Erythroblast (primary cell): ENCODE measurements around the gene IQCB1.

Experiments
- GATA1 ChIP-seq: IDR thresholded peaks from 2 replicates; pipeline ENCODE4 v1.6.1; 2011; ENCODE audit warnings: low read depth, mild to moderate bottlenecking, control low read depth, low read length, moderate library complexity
- POLR2A ChIP-seq: IDR thresholded peaks from 2 replicates; pipeline ENCODE4 v1.6.1; 2011; ENCODE audit warnings: mild to moderate bottlenecking, low read length

- TF ChIP-seq POLR2A: no peak
- TF ChIP-seq GATA1: no peak
Observed at GRCh38 chr3:121720163-121720562, 114.7 kb downstream of the IQCB1 start.
